GM19372 (cell line): ENCODE results near the gene C2CD4B.

Experiments used
- ATAC-seq: cut with Tn5 transposase; IDR thresholded peaks from one replicate; pipeline ENCODE4 v1.9.1; 2021; ENCODE audit warnings: mild to moderate bottlenecking, low read depth, moderate library complexity; ENCODE audit not compliant: unreplicated experiment

Gene C2CD4B

DNA sequence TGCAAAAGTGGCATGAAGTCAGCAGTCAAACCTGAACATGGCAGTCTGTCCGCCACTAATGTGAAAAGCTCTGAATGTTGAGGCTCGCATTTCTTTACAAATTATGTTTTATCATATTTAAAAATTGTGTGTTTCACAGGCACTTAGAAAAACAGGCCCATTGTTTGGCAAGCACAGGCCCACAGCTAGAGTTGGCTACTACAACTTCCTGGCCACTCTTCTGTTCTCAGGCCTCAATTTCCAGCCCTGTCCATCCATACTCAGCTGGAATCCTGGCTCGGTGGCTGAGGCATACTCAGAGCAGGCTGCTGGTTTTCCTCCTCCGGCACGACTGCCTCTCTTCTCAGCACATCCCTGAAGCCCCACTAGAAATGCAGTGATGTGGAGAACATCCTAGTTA is 44.3 kb downstream of the C2CD4B start:
- no peak for ATAC-seq

DNA sequence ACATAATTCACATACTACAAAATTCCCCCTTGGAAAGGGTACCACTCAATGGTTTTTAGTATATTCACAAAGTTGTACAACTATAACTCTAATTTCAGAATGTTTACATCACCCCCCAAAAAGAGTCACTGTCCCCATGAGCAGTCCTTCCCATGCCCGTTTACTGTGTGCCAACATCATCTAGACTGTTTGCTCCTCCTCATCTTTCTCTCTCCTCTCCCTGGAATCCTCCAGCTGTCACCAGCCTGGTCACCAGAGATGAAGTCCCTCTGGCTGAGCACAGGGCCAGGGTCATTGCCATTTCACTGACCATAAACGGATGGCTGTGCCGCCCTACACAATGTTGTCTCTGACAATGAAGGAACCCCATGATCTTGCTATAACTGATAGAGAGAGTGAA is 45.2 kb downstream of the C2CD4B start:
- no peak for ATAC-seq

DNA sequence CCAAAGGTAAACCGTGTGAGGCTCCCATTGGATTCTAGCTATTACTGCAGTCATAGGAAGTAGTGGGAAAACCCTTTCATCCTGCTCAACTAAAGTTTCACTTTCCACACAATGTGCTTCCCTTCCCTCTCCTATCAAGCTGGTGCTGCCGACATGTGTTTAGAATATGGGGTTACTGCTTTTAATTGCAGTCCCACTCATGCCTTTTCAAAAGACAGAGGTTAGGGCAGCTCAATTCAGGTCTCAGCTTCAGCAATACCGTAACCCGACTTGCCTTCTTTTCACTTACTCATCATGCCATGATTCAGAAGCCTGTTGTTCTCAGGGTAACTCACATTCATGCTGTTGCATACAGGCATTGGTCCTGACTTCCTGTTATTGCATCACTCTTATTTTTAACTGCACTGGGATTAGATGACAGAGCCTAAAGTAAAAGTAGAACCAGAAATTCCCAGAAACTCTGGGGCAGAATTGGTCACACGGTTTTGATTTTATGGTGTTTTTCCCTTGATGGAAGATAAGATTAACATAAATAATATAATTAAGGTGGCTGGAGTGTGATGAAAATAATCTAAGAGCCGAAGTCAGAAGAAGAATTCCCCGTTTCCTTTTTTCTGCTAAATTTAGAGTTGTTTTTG is 45.7 kb downstream of the C2CD4B start:
- no peak for ATAC-seq

DNA sequence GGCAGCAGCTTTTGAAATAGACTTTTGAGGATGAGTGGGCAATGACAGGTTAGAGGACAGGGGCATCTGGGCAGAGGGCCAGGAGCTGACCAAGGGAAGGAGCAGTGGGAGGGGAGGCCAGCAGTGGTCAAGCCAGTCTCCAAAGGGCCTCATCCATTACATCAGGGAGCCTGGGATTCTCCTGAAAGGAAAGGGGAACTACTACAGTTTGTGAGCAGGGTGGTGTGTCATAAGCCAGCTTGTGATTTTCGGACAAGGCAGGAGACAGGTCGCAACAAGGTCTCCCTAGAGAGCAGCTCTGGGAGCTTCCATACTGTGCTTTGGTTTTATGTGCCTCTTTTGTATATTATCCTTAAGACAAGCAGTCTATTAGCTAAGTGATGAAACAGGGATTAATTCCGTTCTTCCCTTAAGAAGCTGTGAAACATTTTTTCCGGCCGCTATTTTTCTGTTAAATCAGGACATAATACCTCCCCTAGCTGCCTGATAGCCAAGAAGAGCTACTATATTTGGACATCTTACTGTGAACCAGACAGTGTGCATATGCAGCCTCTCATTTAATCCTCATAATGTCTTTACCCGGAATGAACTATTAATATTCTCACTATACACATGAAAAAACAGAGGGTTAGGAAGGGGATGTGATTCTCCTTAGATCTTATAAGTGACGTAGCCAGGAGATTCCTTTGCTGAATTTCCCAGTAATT is 46.4 kb downstream of the C2CD4B start:
- ATAC-seq: no peak

DNA sequence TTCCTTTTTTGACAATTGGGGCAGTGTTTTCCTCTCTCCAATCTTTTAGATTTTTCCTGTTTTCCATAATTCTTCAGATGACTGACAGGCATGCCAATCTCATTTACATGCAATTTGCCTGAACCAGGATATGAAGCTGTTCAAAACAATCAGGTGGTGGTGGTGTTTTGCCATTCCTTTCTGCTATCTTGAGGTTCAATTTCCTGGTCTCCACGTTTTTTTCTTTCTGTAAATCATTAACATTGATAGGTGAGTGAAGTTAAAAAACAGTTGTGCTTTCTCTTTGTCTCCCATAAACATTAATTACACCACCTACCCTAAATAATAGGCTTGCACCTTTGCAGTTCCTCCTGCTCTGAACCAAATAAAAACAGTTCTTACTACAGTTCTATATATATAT is 49.2 kb downstream of the C2CD4B start:
- no peak for ATAC-seq
